LNCAP (cell line): ENCODE data around the gene MAP2K5.

Experiments used
- CTCF ChIP-seq: fragments of 450-650 bp; IDR thresholded peaks from 2 replicates; pipeline ENCODE4 v1.5.1; 2017; ENCODE audit warnings: mild to moderate bottlenecking

Gene MAP2K5

GRCh38 chr15:67622110-67622509, 79.6 kb downstream of the MAP2K5 start:
- no peak for TF ChIP-seq CTCF

GRCh38 chr15:67632261-67632660, 89.8 kb downstream of the MAP2K5 start:
- no peak for TF ChIP-seq CTCF

- no peak for TF ChIP-seq CTCF
Measured at GRCh38 chr15:67639591-67639990, 97.1 kb downstream of the MAP2K5 start.

- TF ChIP-seq CTCF, result no peak
Measured at GRCh38 chr15:67641453-67641852, 99.0 kb downstream of the MAP2K5 start.

- TF ChIP-seq CTCF, result no peak
Measured at GRCh38 chr15:67646847-67647246, 104.3 kb downstream of the MAP2K5 start.

GRCh38 chr15:67652586-67652985, 110.1 kb downstream of the MAP2K5 start:
- TF ChIP-seq CTCF, result no peak

- TF ChIP-seq CTCF, result no peak
Measured at GRCh38 chr15:67660446-67660845, 117.9 kb downstream of the MAP2K5 start.

- TF ChIP-seq CTCF, result no peak
Measured at GRCh38 chr15:67660874-67661606, 118.5 kb downstream of the MAP2K5 start.
